SKM-1 treated with dmso at 0.1 percent for 144 hours (cell line): ENCODE measurements around the gene STX11.
"Not testable (repeated sequence)": the region's sequence is repeated elsewhere in the genome, so short reads cannot be mapped to it uniquely, and the experiment has no call there.

Experiments used
- DNase-seq: peaks from one replicate; lab custom pipeline; 2025; ENCODE audit not compliant: unreplicated experiment; lab: John Stamatoyannopoulos, UW

Gene STX11

DNA sequence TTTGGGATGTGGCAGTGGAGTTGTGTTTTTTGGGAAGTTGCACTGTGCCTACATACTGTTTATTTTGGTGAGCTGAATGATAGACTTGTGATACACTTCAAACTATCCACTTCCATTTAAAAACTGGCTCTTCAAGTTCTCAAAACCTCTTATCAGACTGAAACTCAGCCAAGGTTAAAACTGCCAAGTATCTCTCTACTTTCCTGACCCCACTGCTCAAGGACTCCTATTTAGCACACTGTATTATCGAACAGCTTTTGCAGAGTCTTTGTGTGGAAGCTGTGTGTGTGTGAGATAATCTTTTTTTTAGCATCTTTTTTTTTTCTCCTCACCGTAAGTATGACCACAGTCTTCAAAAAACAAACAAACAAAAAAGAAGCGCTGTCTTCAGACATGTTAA, 21.1 kb downstream of the STX11 start:
- DNase-seq = no peak

DNA sequence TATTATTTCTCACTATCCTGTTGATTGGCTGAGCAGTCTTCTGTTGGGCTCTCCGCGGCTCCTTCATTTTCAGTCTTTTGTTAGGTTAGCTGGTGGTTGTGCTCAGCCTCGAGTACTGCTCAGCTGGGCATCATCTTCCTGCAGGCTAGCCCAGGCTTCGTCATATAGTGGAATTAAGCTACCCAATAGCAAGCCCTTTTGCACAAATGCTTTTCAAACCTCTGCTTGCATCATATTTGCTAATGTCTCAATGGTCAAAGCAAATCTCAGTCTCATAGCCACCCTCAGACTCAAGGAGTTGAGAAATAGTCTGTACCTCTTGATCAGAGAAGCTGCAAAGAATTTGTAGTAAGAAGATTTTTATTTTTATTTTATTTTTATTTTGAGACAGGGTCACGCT, 23.7 kb downstream of the STX11 start:
- no peak for DNase-seq

DNA sequence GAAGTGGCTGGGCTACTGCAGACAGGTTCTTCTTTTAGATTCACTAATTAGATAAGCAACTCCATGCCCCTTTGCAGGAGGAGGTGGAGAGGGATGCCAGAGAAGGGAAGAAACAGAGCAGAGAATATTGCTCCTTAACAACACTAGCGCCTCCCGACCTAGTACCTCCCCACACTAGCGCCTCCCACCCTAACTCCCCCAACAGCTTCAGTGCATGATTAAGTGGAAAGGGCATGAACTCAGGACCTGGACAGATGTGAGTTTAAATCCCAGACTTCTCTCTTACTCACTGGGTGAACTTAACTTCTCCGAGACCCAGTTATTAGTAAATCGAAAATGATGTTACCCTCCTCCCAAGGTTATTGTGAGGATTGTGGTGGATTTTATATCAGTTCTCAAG, 25.7 kb downstream of the STX11 start:
- no peak for DNase-seq

DNA sequence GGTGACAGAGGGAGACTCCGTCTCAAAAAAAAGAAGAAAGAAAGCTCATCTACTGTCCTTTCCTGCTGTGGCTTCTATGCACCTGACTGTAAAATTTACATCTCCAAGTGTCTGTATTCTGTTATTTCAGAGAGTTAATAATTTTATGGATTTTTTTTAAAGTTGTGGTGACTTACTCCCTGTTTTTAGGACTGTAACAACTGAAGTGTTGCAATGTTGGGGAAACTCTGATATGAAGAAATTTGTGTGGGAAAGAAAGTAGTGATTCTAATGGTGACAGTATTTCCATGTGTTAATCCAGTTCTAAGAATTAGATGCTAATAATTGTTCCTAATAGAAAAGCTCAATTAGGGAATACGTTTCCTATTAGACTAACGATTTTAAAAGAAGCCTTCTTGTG, 27.4 kb downstream of the STX11 start:
- DNase-seq = no peak

DNA sequence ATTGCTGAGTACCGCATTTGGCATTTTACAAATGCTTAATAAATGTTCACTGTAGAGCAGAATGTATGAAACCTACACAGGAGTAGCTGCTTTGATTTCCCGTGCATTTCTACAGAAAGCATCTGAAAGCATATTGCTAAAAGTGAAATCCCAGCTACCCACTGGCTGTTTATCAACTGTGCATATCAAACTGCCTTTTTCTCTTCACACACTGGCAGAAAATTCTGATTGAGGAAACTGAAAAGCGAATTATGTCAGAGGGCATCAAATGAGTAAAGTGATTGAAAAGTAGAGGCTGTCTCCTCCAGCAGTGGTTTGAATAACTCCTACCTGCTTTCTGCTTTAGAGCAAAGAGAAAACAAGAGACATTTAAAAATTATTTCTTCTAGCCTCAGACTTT, 28.0 kb downstream of the STX11 start:
- no peak for DNase-seq

DNA sequence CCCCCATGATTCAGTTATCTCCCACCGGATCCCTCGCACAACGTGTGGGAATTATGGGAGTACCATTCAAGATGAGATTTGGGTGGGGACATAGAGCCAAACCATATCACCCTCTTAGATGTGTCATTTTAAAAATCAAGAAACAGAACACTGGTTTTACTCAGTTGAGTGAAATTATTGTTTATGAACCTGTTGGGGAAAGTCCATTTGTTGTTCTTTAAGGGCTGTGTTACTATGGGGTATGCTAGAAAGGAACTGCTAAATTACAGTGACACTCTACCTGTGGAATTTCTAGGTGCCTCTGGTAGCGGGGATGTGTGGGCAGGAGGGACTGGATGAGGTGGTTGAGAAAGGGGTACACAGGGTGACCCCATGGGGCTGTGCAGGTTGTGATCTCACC, 28.9 kb downstream of the STX11 start:
- DNase-seq = no peak

DNA sequence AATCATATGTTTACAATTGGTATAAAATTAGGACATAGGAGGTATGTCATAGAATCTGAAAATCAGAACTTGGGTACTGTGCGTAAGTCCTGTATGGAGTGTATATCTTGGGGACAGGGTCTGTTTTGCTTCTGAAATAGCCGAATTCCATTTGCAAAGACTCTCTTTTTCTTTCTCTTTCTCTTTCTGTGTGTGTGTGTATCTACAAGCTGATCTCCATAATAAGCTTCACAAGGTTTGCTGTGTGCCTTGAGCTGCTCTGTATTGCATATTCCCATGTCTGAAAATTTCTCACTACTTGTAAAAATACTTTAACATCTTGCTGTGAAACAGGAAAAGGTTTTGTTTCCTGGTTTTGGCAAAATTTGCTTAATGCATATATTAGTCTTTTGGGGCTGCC, 29.5 kb downstream of the STX11 start:
- no peak for DNase-seq

DNA sequence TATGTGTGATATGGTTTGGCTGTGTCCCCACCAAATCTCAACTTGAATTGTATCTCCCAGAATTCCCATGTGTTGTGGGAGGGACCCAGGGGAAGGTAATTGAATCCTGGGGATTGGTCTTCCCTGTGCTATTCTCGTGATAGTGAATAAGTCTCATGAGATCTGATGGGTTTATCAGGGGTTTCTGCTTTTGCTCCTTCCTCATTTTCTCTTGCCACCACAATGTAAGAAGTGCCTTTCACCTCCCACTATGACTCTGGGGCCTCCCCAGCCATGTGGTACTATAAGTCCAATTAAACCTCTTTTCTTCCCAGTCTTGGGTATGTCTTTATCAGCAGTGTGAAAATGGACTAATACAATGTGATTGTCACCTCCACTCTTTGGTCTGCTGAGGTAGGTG, 30.0 kb downstream of the STX11 start:
- DNase-seq = peak; percentile 45

DNA sequence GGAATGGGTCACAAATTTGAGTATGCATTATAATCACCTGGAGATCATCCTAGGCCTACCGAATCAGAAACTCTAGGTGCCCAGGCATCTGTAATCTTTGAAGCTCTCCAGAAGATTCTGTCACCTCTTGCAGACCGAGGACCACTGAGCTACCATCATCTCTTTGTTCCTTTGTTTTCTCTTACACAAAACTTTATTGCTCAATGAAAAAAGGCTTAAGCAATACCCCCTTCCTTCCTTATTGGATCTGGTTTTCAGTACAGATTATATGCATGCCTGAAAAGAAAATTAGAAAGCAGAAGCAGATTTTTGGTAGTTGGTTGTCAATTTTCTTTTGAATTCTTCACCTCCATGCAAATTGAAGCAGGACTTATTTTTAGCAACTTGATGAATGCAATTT, 31.3 kb downstream of the STX11 start:
- peak; percentile 86 for DNase-seq

DNA sequence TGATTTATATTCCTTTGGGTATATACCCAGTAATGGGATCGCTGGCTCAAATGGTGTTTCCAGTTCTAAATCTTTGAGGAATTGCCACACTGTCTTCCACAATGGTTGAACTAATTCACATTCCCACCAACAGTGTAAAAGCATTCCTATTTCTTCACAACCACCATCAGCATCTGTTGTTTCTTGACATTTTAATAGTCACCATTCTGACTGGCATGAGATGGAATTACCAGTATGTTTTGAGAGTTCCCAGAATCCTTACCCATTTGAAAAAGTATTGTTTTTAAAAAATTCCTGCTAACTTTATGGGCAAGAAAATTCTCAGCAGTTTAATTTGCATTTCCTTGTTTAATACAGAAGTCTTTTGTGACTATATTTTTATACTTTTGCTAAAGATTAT, 33.9 kb downstream of the STX11 start:
- DNase-seq = not testable (repeated sequence)

DNA sequence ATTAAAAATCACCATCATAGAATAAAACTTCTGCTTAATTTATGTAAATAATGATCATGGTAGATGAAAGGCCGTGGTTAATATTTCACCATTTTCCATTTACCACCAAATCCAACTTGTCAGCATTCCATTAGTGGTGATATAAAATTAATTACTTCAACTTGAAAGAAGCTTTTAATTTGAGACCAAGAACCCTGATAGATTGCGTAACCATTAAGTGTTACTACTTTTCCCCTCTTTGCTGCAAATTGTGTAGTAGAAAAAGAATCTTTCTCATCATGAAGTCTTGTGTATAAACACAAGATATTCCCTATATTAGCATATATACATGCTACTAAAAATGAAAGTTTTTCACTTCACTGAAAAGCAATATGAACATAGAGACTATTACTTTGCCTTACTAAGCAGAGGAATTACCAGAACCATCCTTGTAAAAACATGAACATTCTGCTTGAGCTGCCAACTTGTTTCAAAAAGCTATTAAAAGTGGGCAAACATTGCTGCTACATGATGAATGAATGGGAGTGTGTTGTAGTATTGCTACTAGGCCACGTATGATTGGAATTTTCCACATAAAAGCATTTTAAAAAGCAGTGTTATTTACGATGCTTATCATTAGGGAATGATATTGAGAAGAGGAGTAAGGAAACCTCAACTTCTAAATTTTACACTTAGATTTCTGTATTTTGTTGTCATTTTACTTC, 35.0 kb downstream of the STX11 start:
- no peak for DNase-seq

DNA sequence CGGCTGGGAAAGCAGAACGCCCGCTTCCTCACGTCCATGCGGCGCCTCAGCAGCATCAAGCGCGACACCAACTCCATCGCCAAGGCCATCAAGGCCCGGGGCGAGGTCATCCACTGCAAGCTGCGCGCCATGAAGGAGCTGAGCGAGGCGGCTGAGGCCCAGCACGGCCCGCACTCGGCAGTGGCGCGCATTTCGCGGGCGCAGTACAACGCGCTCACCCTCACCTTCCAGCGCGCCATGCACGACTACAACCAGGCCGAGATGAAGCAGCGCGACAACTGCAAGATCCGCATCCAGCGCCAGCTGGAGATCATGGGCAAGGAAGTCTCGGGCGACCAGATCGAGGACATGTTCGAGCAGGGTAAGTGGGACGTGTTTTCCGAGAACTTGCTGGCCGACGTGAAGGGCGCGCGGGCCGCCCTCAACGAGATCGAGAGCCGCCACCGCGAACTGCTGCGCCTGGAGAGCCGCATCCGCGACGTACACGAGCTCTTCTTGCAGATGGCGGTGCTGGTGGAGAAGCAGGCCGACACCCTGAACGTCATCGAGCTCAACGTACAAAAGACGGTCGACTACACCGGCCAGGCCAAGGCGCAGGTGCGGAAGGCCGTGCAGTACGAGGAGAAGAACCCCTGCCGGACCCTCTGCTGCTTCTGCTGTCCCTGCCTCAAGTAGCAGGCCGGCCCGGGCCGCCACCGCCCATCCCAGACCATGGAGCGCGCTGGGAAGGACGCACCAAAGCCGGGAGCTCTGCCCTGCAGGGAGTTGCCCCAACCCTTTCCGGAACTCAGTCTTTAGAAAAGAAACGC, 36.7 kb downstream of the STX11 start:
- DNase-seq = no peak

DNA sequence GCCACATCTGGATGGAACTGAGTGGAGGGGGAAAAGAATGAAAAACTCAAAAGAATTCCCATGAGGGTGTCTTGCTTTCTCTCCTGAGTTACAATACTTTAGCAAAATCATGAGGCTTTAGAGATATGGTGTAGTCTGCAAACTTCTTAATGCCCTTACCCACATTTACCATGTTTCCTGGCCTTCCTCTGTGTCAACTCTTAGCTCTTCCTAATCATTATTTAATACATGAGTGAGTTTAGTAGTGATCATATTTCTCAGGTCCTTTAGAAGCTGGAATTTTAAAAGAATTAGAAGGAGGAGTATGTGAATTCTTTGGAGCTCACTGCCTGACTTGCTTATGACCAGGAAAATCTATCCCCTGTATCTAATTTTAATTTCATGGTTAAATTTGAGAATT, 39.0 kb downstream of the STX11 start:
- DNase-seq = no peak

DNA sequence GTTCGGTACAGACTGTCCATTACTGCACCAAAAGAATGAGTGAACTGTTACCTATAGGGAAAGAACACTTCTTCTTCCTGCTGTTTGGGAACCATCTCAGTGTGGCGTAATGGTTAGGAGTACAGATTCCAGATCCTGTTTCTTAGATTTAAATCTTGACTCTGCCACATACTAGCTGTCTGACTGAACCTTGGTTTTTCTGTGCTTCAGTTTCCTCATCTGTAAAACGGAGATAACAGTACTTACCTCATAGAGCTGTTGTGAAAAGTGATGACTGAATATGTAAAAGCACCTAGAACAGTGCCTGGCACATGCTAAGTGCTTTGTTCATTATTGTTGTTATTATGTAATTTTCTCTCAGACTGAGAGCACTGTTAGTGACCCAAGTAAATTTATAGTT, 39.8 kb downstream of the STX11 start:
- peak; percentile 19 for DNase-seq

DNA sequence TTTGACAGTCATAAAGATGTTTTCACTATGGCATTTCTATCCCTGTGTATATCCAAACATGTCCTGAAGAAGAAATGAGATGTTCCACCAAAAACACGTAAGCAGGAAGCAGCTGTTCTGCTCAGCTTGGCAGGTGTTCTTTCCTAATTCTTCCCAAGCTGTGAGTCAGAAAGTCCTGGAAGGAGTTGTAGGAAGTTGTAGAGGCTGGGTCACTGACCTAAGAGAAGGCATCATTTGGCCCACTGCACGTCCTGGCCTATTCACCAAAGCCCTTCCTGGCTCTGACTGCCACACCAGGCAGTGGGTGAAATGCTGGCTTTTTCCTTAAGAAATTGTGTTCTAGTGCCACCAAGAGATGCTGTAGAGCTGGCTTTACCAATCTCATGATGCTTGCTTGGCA, 40.3 kb downstream of the STX11 start:
- DNase-seq = no peak

DNA sequence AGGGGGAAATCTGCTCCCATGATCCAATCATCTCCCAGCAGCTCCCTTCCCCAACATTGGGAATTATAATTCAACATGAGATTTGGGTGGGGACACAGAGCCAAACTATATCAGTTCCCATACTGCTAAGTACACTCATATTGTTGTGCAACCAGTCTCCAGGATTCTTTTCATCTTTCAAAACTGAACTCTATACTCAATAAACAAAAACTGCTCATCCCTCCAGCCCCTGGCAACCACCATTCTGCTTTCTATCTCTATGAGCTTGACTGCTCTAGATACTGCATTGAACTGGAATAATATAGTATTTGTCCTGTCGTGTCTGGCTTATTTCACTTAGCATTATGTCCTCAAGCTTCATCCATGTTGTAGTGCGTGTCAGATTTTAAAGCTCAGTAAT, 42.9 kb downstream of the STX11 start:
- no peak for DNase-seq

DNA sequence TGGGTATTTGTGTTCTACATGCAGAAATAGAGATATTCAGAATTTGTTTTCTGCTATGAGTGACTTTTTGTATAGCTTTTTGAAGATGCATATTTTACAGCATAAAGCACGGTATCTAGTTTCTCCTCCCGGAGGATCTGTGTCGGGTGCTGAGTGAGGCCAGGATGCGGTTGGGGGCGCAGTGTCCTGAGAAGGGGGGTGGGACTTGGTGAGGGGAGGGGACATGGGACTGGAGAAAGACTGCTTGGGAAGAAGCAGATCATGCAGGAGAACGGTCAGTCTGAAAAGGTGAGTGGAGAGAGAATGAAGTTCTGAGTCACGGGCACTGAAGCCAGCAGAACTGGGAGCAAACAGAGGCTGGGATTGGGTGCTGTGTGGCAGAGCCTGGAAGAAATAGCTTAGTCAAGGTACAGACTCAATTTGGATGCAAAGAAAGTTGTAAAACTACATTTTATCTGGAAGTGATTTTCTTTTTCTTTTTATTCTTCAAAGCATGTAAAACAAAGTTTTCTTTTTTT, 44.0 kb downstream of the STX11 start:
- DNase-seq = no peak

DNA sequence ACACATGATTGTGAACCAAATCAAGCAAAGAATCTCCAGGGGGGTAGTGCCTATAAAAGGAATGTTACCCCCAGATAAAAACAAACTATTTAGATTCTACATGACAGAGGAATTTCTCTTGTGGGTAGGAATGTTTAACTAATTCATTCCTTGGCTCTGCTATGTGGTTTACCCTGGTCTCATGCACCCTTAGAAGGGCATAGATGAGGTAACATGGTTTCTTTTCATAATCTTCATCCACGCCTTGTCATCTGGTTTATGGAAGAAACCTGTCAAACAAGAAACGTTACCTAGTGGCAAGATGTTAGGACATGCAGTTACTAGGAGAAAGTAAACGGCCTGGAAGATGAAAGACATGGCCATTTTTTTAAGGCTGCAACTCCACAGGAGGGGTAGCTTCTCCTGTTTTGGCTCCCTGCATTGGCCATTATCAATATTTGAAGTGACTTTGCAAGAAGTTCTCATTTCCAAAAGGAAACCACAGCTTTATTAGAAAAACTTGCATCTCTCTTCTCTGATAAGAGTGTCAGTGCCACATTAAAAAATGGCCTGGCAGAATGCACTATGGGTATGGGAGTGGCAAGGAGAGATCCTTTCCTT, 45.5 kb downstream of the STX11 start:
- no peak for DNase-seq

DNA sequence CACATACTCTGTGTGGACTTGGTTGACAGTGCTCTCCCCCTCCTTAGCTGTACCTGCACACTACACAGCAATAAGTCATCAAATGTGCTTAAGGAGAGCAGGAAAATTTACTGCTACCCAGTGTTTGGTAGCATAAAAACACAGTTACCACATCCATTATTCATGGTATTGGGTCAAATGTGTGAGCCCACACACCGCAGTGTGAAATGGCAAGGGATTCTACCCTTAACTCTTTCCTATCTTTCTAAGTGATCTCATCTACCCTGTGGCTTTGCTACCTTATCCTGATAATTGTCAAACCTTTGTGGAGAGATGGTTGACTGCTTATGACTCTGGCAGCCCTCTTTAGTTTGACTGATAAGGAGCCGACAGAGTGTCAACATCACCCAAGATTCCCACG, 47.6 kb downstream of the STX11 start:
- DNase-seq = no peak

DNA sequence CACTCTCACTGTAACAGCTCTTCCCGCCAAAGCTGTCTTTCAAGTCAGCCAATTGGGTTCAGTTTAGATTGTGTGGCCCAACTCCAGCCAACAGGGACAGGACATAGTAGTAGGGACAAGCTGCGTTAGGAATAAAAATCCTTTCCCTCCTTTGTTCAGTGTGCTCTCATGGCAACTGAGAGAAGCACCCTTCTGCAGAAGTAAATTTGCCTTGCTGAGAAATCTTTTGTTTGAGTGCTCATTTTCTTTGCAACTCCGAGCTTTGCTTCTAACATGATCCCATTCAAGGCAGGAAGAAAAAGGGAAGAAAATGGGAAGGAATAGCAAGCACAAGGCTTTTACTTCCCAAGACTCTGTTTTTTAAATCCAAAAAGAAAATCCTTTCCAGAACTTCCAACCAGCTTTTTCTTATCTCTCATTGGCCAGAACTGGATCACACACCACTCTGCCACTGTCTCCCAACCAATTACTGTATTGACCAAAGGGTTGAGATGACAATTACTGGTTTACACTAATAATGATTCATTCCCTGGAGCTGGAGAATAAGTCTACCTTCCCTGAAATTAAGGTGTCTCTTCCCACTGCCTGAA, 52.7 kb downstream of the STX11 start:
- DNase-seq = no peak

DNA sequence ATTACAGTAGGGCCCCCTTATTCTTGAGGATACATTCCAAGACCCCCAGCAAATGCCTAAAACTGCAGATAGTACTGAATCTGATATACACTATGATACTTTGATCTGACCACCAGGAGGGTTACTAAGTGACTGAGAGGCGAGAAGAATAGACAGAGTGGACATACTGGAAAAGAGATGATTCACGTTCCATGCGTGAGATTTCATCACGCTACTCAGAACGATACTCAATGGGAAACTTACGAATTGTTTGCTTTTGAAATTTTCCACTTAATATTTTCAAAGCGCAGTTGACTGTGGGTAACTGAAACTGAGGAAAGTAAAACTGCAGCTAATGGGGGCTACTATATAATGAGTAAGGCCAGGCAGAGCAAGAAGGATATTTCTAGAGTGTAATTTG, 60.8 kb downstream of the STX11 start:
- DNase-seq = no peak

DNA sequence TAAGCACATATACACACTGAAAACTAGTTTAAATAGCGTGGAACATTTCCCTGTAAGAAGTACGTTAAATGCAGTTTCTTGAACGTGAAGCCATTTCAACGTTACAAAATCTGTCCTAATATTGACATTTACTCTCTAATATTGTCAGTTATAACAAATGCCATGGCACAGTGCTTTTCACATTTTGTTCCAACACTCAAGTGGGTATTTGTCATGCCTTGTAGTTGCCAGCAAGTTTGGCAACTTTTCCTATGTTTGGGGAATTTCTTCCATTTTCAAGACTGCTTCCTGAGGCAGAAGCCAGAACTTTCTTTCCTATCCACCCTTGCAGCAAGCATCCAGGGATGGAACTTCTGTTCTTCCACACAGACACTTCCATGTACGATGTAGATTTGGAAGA, 63.0 kb downstream of the STX11 start:
- no peak for DNase-seq
